Transverse colon (tissue), 4 donors: ENCODE measurements around the gene MBP. TPM values are rescaled to one million over a fixed set of nuclear protein-coding genes. Genes with fewer than 3 reads are reported as not detected.

Experiments used
- DNase-seq: peaks from one replicate; pipeline ENCODE4 v3.0.0-alpha.2; 2019
- H3K27ac ChIP-seq, 4 donors: fragments of 200-600 bp; sonication (generic); 2 replicates each; pipeline ENCODE4 v1.5.1; 2016 to 2018; ENCODE audit warnings: inconsistent platforms in 4 of 4
- H3K27me3 ChIP-seq: fragments of 200-600 bp; sonication (generic); 2 replicates; pipeline ENCODE4 v1.5.1; 2017; ENCODE audit warnings: inconsistent platforms
- H3K36me3 ChIP-seq, 4 donors: fragments of 200-600 bp; sonication (generic); 2 replicates each; pipeline ENCODE4 v1.5.1; 2017 to 2019; ENCODE audit warnings: inconsistent platforms in 4 of 4
- H3K4me1 ChIP-seq, 4 donors: fragments of 200-600 bp; sonication (generic); 2 replicates each; pipeline ENCODE4 v1.5.1; 2017 to 2020; ENCODE audit warnings: inconsistent platforms in 4 of 4
- H3K4me3 ChIP-seq, 4 donors: fragments of 200-600 bp; sonication (generic); 1 replicate in 1 of 4; 2 replicates in 3 of 4; pipeline versions ENCODE4 v1.5.1 to v1.6.1; 2017 to 2019; ENCODE audit warnings: inconsistent platforms in 4 of 4
- H3K9me3 ChIP-seq, 2 donors: fragments of 200-600 bp; sonication (generic); 2 replicates each; pipeline ENCODE4 v1.5.1; 2017 to 2019; ENCODE audit warnings: inconsistent platforms in 2 of 2
- EP300 ChIP-seq: sonication (generic); formaldehyde crosslinking; IDR thresholded peaks from one replicate; pipeline ENCODE4 v1.6.1; 2017; ENCODE audit warnings: antibody characterized with exemption, low read depth
- POLR2A ChIP-seq: fragments of 450-650 bp; IDR thresholded peaks from one replicate; pipeline ENCODE4 v1.6.1; 2016; ENCODE audit warnings: antibody characterized with exemption, mild to moderate bottlenecking, moderate library complexity
- POLR2AphosphoS5 ChIP-seq, 3 donors: sonication (generic); formaldehyde crosslinking; IDR thresholded peaks; one replicate each; pipeline ENCODE4 v1.6.1; 2016; ENCODE audit warnings: antibody characterized with exemption in 3 of 3
- WGBS, 2 donors: methylation state at CpG; one replicate each; pipeline ENCODE4 v1.1.5; 2018; ENCODE audit warnings: low coverage in 1 of 2; 5-methylcytosine and 5-hydroxymethylcytosine counted together
- in situ Hi-C, 4 donors: fragments of 200-750 bp; cut with MboI; loops; one replicate each; pipeline versions ENCODE4 v1.15.0 to v1.15.1; 2017; ENCODE audit warnings: low sequenced_read_pairs in 3 of 4, low pct_ligation_motif_present in 1 of 4, low pct_unique_long_range_greater_than_20kb in 1 of 4
- intact Hi-C: fragments of 100-400 bp; cut with DNase I; formaldehyde crosslinking; loops from one replicate; pipeline ENCODE4 v1.15.1; 2023; ENCODE audit warnings: low total_unique reads
- total RNA-seq, 4 donors: library from RNA; depleted of rRNA; stranded (reverse); fragments of >200 nt; gene quantifications; one replicate each; pipeline ENCODE4 v1.1.0, GENCODE V29; 2016
- TF ChIP-seq, protein P1 (sequence below), 5 experiments: fragments of 200-600 bp in 3 of 5; fragments of 450-650 bp in 2 of 5; sonication (generic) in 3 of 5; IDR thresholded peaks; 1 replicate in 2 of 5; 2 replicates in 3 of 5; pipeline ENCODE4 v1.5.1; 2016 to 2017; ENCODE audit warnings: antibody characterized with exemption in 5 of 5, inconsistent platforms in 3 of 5, mild to moderate bottlenecking in 2 of 5, moderate library complexity in 1 of 5

MBP gene
- total RNA-seq, 4 donors from 2014 or later, result 12.7 to 53.4 (median 41.0) TPM

- H3K4me3 ChIP-seq, result no peak overlapping the region
- WGBS, 2 donors, result 95% methylated on average over 6 of the region's 6 CpGs; no CpG with 5 or more reads in 1 of the 2 donors
- in situ Hi-C loops (no loop called here), intact Hi-C loops (no loop called here)
- no peak for DNase-seq
- H3K27ac ChIP-seq, result no peak overlapping the region
- no peaks in the 10 kb centered on the region for H3K36me3 ChIP-seq
- H3K27me3 ChIP-seq, result no peaks in the 10 kb centered on the region
- TF ChIP-seq POLR2A (no peak), EP300 (no peak), POLR2AphosphoS5 (IDR thresholded peaks at IDR 0.05) (no peak)
- TF ChIP-seq, protein P1, sequence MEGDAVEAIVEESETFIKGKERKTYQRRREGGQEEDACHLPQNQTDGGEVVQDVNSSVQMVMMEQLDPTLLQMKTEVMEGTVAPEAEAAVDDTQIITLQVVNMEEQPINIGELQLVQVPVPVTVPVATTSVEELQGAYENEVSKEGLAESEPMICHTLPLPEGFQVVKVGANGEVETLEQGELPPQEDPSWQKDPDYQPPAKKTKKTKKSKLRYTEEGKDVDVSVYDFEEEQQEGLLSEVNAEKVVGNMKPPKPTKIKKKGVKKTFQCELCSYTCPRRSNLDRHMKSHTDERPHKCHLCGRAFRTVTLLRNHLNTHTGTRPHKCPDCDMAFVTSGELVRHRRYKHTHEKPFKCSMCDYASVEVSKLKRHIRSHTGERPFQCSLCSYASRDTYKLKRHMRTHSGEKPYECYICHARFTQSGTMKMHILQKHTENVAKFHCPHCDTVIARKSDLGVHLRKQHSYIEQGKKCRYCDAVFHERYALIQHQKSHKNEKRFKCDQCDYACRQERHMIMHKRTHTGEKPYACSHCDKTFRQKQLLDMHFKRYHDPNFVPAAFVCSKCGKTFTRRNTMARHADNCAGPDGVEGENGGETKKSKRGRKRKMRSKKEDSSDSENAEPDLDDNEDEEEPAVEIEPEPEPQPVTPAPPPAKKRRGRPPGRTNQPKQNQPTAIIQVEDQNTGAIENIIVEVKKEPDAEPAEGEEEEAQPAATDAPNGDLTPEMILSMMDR (IDR thresholded peaks at IDR 0.05), result no peak
- H3K9me3 ChIP-seq, result no peaks in the 10 kb centered on the region
- H3K4me1 ChIP-seq, result peaks cover 0 to 29% (median 7%) of the 10 kb centered on the region in 4 donors
These were observed 53.5 kb downstream of the MBP start for GRCh38 chr18:77079088-77079487.

- in situ Hi-C loops (no loop called here), intact Hi-C loops (no loop called here)
- no peak overlapping the region for H3K4me3 ChIP-seq
- no peak for DNase-seq
- H3K27me3 ChIP-seq, result no peaks in the 10 kb centered on the region
- H3K9me3 ChIP-seq, result no peaks in the 10 kb centered on the region
- TF ChIP-seq POLR2AphosphoS5 (IDR thresholded peaks at IDR 0.05) (no peak), EP300 (no peak), POLR2A (no peak)
- TF ChIP-seq, protein P1 (IDR thresholded peaks at IDR 0.05), result no peak
- H3K27ac ChIP-seq, result no peak overlapping the region
- no peaks in the 10 kb centered on the region for H3K36me3 ChIP-seq
- H3K4me1 ChIP-seq, result peaks cover 0 to 25% (median 3%) of the 10 kb centered on the region in 4 donors
- WGBS, 2 donors, result 94 to 100% methylated on average over 1 to 5 of the region's 5 CpGs
These were observed 53.9 kb downstream of the MBP start for GRCh38 chr18:77078690-77079070.

- no peaks in the 10 kb centered on the region for H3K9me3 ChIP-seq
- H3K4me3 ChIP-seq, result no peak overlapping the region
- no peaks in the 10 kb centered on the region for H3K27me3 ChIP-seq
- WGBS, 2 donors, result 87 to 98% methylated on average over 5 to 16 of the region's 16 CpGs
- peaks cover 0 to 19% (median 0%) of the 10 kb centered on the region in 4 donors for H3K4me1 ChIP-seq
- in situ Hi-C loops (no loop called here), intact Hi-C loops (no loop called here)
- H3K27ac ChIP-seq, result no peak overlapping the region
- TF ChIP-seq, protein P1 (IDR thresholded peaks at IDR 0.05), result no peak
- TF ChIP-seq POLR2AphosphoS5 (IDR thresholded peaks at IDR 0.05) (no peak), EP300 (no peak), POLR2A (no peak)
- H3K36me3 ChIP-seq, result no peaks in the 10 kb centered on the region
- no peak for DNase-seq
These were observed 54.5 kb downstream of the MBP start for GRCh38 chr18:77077941-77078689.

DNA sequence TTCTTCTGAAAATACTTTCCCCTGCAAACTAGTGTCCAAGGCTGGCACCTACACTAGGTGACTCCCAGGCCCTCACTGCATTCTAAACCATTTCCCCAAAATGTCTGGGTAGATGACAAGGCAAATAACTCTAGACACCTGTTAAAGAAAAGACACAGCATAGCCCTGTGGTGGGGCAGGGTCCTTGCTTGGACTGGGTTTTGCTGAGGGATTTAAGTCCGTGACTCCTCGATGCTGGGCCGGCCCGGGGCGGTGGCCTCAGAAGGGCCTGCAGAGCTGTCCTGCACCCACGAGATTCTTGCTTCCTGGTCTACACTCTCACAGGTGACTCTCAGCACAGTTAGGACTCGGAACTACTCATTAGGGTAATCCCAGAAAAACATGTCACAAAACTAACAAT, 55.2 kb downstream of the MBP start:
- intact Hi-C loops, result no loop called here
- no peak overlapping the region for H3K27ac ChIP-seq
- H3K36me3 ChIP-seq, result no peaks in the 10 kb centered on the region
- peaks cover 0 to 17% (median 0%) of the 10 kb centered on the region in 4 donors for H3K4me1 ChIP-seq
- in situ Hi-C loops, result no loop called here
- H3K27me3 ChIP-seq, result no peaks in the 10 kb centered on the region
- H3K9me3 ChIP-seq, result no peaks in the 10 kb centered on the region
- TF ChIP-seq POLR2A (no peak), POLR2AphosphoS5 (IDR thresholded peaks at IDR 0.05) (no peak), EP300 (no peak)
- TF ChIP-seq, protein P1 (IDR thresholded peaks at IDR 0.05), result no peak
- no peak for DNase-seq
- WGBS, 2 donors, result 83 to 96% methylated on average over 1 to 7 of the region's 7 CpGs
- H3K4me3 ChIP-seq, result no peak overlapping the region
